GM19240 (cell line): ENCODE measurements around the gene CREB3L4.
A peak's percentile ranks its signal among the peaks of the same experiment; 100 is the strongest.

Experiments used
- DNase-seq: peaks from one replicate; pipeline ENCODE4 v3.0.0; 2011; ENCODE audit warnings: low spot score; ENCODE audit not compliant: insufficient read length

CREB3L4 gene

GRCh38 chr1:153937331-153937730, 30.4 kb upstream of the CREB3L4 start:
- no peak for DNase-seq

- DNase-seq = no peak
Measured at GRCh38 chr1:153938996-153939395, 28.7 kb upstream of the CREB3L4 start.

- no peak for DNase-seq
Measured at GRCh38 chr1:153939476-153939875, 28.2 kb upstream of the CREB3L4 start.

- DNase-seq = no peak
Measured at GRCh38 chr1:153940756-153941155, 26.9 kb upstream of the CREB3L4 start.

GRCh38 chr1:153941826-153942725, 25.6 kb upstream of the CREB3L4 start:
- no peak for DNase-seq

- no peak for DNase-seq
Measured at GRCh38 chr1:153942766-153943549, 24.7 kb upstream of the CREB3L4 start.

- no peak for DNase-seq
Measured at GRCh38 chr1:153944005-153944826, 23.5 kb upstream of the CREB3L4 start.

- no peak for DNase-seq
Measured at GRCh38 chr1:153944827-153945117, 22.9 kb upstream of the CREB3L4 start.

GRCh38 chr1:153945131-153945794, 22.4 kb upstream of the CREB3L4 start:
- peak; percentile 81 for DNase-seq

GRCh38 chr1:153945795-153946621, 21.7 kb upstream of the CREB3L4 start:
- DNase-seq = peak; percentile 91

- peak; percentile 99 for DNase-seq
Measured at GRCh38 chr1:153946622-153947241, 21.0 kb upstream of the CREB3L4 start, which contains the start of gene DENND4B. TSS of gene DENND4B (minus strand) at chr1:153946718. CDS start at chr1:153944374, 2,344 bp downstream.

- DNase-seq = no peak
Measured at GRCh38 chr1:153951183-153951582, 16.5 kb upstream of the CREB3L4 start.

GRCh38 chr1:153951801-153952200, 15.9 kb upstream of the CREB3L4 start:
- no peak for DNase-seq

GRCh38 chr1:153953859-153954365, 13.8 kb upstream of the CREB3L4 start:
- DNase-seq = no peak

- DNase-seq = no peak
Measured at GRCh38 chr1:153954826-153955225, 12.9 kb upstream of the CREB3L4 start.

GRCh38 chr1:153956997-153957715, 10.5 kb upstream of the CREB3L4 start:
- DNase-seq = no peak

- DNase-seq = peak; percentile 56
Measured at GRCh38 chr1:153957744-153958110, 10.0 kb upstream of the CREB3L4 start.

- DNase-seq = peak; percentile 92
Measured at GRCh38 chr1:153958111-153958960, 9.4 kb upstream of the CREB3L4 start, which contains the start of gene CRTC2. TSS of gene CRTC2 (minus strand) at chr1:153958612. CDS start at chr1:153958497, 115 bp downstream.
